CD4-positive, alpha-beta T cell treated with Interleukin-15 for 1 hour (primary cell): ENCODE data around the gene PF4V1.
"Not testable (repeated sequence)": the region's sequence is repeated elsewhere in the genome, so short reads cannot be mapped to it uniquely, and the experiment has no call there.

Experiments
- DNase-seq: peaks from one replicate; pipeline ENCODE4 v3.0.0-alpha.2; 2020

PF4V1 gene

DNA sequence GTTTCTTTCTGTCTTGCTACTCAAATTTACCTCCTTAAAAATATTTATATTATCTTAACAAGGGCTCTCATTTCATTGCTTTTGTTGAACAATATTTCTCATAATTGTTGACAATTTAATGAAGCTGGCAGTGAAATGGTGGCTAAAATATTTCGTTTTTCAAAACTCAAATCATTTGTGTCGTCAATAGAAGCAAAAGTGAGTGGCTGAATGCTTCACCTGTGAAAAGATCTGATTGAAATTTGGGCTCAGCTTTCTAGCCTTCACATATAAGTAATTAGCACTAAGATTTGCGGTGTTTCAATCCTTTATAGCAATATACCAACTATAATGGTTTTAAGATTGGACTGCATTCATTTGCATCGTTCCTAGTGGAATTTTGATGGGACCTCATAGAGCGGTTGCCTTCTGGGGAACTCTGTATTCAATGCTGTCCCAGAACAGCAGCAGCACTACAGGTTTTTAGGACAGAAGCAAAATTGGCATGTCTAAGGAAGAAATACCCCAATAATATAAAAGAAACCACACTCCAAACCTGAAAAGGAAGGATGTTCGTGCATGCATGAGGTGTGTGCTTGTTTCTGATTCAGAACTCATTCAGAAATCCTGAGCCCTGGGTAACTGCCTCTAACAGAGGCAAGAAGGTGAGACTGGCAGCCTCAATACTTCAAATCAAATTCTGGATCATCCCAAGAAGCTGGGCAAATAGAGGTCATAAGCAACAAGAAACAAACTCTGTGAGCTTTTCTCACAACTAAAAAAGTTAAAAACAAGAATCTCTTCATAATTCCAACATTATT, 18.6 kb downstream of the PF4V1 start:
- DNase-seq, result no peak

DNA sequence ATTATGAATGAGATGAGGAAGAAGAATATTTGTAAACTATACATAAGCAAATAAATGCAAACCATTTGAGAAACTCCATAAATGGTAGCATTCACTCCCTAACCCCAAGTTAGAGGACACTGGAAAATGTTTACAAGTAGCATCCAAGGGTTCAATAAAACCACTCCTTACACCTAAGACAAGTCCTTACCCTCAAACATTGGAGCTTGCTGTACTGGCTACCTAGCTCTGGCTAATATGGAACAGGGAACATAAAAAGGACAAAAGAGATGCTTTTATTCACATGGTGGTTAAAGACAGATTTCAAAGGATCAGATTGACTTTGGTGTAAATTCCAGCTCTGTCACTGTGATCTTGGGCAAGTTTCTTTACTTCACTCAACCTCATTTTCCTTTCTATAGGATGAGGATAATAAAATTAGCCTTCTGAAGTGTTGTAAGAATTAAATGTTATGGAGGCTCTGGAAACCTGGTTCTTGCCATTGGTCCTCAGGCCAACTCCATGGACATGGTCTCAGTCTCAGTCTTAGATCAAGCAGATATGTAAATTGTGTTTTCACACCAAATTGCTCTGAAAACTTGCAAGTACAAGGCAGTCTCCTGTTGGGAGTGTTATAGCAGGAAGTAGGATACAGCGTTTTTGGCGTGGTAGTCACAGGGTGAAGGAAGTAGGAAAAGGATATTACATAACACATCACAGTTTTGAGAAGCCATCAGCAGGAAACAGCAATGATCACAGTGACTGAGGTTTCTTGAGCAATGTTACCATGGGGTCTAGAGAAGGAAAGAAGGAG, 19.4 kb downstream of the PF4V1 start:
- DNase-seq, result no peak

DNA sequence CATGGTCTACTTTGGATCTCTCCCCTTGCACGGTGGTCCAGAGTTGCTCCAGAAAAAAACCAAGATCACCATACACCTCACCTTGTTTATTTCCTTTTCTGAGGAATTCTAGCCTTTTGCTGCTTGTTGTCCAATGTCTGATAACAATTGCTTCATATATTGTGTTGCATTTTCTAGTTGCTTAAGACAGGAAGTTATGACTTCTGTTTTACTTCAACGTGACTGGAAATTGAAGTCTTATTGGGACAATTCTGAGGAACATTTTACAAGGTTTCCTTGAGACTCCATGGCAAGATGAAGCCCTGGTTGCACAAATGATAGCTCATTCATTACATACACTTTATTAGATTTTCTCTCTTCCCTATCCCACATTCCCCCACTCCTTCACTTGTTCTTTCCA, 21.3 kb downstream of the PF4V1 start:
- no peak for DNase-seq

DNA sequence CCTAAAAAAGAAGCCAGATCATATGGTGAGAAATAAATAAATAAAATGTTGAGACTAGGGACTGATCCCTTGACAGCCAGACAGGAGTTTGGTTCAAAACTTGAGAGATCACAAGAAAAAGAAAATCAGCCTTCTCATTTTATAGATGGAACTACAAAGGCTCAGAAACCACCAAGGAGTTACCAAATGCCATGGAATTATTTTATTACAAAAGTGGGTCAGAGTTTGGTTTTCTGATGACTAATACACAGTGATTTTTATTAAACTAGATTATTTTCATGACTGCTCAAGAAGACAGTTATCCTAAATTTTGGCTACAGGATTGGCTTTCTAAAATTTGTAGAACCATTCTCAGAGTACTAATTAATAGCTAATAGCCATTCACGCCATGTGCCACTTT, 22.3 kb downstream of the PF4V1 start:
- DNase-seq, result no peak

DNA sequence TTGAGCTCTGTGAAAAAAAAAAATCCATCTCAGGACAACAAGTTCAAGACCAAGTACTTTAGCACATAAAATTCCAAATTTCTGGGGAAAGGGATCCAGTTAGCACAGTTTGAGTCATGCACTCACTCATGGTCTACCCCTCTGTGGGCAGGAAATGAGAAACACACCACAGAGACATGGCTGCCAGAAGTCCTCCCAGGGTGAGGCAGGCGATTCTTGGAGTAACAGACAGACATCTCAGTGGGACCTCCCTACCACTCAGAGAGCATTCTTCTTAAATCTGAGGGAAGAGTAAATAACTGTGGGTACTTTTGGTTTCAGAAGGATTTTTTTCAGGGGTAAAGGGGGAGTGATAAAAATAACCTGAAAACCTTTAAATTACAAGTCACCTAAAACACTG, 30.2 kb downstream of the PF4V1 start:
- no peak for DNase-seq

DNA sequence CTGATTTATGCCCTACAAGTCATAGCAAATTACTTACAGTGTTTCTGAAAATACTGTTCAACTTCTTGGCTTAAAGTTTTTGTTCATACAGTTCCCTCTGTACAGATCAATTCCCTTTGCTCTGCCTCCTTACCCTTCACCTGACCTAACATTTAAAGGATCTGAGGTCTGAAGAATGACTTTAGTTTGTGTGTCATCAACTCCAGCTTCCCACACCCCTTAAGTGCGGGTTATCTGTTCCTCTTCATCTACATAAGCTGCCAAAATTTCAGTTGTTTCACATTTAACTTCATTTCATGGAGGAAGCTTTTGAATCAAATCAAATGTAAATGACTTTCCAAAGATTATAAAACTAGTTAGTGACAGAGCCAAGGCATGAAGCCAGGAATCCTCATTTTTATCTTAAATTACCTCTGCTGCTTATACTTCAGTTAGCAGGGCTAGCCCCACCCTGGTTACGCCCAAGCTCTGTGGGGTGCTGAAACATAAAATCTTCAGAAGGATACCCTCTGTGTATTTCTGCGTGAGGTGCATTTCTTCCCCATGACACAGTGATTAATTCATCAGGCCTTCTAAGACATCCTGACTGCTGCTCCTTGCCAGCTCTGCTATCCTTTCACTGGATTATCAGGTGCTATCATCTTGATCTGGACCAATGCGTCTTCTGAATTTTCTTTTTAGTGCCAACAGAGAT, 32.6 kb downstream of the PF4V1 start:
- DNase-seq, result no peak

DNA sequence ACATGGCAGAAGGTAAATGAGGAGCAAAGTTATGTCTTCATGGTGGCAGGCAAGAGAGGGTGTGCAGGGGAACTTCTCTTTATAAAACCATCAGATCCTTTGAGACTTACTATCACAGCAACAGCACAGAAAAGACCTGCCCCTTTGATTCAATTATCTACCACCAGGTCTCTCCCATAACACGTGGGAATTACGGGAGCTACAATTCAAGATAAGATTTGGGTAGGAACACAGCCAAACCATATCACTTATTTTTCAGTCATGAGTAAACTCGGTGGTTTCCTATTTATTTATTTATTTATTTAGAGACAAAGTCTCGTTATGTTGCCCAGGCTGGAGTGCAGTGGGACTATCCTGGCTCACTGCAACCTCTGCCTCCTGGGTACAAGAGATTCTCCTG, 38.2 kb downstream of the PF4V1 start:
- no peak for DNase-seq

DNA sequence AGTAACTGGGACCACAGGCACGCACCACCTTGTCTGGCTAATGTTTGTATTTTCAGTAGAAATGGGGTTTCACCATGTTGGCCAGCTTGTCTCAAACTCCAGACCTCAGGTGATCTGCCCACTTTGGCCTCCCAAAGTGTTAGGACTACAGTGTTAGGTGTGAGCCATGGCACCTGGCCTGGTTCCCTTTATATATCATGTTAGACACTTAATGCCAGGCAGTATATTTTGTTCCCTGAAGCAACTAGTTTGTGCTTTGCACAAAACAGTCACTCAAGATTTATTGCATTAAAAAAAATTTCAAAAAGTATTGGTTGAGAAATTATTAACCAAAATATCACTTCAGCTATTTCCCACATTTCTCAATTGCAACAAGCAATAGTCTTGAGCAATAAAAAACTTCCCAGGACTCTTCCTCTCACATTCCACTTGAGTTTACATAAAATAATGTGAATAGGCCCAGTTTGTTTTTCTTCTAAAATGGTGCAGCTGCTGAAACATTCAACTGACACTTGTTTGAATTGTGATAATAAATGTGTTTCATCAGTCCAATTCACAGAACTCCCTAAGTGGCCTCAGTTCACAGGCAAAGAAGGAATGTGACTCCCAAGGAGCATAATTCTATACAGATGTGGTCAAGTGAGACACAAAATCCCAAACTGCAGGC, 38.8 kb downstream of the PF4V1 start:
- no peak for DNase-seq

DNA sequence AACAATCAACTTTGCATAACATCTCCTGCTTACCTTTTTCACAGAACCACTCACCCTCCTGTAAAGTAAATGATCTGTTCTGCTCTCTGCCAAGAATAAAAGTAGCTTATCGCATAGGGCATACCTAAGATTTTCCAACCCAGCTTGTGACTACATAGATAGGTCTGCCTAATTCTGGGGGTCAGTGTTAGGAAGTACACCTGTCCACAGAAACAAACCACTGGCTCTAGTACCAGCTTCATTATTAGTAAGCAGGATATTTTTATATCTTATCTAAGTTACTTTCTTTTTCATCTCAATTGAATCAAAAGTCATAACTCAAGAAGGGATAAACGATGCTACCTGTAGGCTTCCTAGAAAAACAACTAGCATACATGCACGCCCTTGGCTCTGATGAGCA, 39.9 kb downstream of the PF4V1 start:
- no peak for DNase-seq

DNA sequence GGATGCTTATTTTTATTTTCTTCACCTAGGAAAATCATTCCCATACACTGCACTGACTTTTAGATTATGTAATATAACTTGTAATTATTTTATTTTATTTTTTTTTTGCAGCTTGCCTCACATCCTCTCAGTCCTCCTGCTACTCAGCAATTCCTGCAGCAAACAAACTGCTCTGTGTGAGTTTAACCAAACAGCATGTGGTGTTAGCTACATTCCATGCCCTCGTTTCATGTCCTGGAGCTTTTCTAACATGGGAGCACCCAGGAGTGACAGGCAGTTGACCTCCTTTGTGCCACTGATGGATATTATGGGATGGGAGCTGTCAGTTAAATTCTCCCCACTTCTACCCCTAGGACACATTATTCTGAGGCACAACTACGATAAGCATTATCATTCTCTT, 40.9 kb downstream of the PF4V1 start:
- no peak for DNase-seq

DNA sequence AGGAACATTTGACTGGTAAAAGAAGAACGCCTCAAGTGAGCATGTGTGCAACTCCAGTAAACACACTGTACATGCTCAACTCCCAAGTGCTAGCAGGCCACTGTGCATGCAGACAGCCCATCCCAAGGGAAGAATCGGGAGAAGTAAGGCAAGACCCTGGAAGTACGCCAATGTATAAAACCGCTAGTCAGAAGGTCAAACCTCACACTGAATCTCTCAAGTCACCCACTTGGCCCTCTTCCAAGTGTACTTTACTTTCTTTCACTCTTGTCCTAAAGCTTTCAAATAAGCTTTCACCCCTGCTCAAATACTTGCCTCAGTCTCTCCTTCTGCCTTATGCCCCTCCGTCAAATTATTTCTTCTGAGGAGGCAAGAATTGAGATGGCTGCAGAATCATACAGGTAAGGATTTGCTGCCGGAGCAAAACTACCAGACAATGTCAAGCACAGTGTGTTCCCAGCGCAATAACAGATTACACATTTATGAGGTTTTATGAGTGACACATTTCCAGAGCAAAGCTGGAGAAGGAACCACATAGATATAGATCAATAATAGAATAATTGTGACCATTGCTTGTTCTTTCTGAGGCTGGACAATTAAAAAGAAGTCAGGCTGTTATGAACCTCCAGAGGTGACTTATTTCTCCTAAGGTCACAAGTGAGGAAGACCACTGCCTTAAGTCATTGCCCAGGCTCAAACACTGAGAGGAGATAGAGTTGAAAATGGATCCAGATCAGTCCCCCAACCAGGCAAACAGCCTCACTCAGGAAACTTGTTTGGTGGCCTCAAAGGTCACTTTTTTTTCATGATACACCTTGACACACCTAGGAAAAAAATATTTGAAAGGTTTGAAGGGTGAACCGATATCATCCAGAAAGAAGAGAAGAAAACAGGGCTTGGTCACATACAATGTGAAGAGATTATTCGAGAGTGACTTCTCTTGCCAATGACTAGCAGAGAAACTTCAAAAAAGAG, 42.4 kb downstream of the PF4V1 start:
- no peak for DNase-seq

DNA sequence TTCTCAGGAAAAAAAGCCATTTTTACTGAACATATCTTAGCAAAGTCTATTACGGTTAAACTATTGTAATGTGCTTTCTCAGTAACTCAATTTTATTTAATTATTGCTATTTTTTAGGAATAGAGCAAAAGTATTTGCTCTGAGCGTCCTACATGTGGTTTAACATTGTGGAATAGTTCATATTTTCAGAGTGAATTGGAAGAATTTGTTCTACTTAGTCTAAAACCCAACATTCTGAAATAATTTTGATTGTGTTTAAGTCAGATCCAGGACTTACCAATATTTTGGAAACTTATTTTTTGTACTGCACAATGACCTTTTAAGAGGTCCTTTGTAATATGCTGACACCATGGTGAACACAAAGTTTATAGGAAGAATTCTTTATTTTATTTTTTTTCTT, 43.3 kb downstream of the PF4V1 start:
- DNase-seq, result no peak

DNA sequence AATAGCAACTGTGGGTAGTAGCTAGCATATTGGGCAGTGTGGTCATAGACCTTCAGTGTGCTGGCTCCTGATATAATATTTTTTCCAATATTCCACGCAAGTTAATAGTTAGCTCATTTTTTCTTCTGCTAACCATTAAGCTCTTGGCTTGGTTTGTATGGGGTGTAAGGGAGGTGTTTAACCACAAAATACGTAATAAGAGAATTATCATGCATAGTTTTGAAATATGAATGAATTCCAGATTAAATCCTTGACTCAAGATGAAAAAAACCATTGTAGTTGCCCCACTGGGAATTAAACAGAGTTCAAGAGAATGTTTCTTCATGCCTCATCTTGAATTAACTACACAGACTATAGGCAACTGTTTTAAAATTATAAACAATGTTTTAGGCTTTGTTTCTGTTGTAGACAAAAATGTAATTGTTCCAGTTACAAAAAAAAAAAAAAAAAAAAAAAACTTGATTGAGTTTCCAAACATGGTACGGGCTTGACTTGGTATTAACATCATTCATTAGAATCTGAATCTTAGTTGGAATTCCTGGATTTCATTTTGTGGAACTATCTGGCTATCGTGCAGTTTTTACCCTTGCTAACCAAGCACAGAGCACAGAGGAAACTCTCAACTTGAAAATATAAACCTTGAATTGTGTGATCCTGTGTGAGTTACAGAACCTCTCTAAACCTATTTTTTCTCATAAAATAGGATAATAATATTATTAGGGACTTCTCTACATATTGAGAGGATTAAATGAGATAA, 44.5 kb downstream of the PF4V1 start:
- no peak for DNase-seq

DNA sequence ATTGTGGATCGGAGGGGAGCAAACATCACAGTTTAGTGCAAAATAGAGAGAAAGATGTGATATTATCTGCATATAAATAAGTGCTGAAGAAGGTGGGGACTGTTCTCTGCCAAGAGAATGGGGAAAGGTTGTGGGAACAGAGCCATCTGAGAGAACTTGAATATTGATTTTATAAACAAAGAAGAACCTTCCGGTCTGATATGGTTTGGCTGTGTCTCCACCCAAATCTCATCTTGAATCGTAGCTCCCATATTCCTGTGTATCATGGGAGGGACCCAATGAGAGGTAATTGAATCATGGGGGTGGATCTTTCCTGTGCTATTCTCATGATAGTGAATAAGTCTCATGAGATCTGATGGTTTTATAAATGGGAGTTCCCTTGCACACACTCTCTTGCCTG, 46.2 kb downstream of the PF4V1 start:
- DNase-seq, result not testable (repeated sequence)

DNA sequence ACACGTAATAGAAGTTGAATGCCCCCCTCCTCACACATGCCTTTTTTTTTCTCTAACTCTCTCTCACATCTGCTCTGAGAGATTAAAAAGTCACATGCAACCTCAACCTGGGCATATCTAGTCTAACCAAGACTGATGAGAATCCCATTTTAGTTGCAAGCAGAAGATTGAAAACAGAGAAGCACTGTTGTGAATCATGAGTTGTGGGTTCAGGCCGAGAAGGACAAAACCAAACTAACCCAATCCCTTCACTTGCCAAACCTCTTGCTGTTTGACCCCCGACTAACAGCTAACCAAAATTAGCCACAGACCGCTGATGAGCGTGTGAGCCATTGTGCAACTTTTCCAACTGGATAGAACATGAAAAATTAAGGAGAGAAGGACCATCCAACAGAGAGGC, 47.9 kb downstream of the PF4V1 start:
- no peak for DNase-seq

DNA sequence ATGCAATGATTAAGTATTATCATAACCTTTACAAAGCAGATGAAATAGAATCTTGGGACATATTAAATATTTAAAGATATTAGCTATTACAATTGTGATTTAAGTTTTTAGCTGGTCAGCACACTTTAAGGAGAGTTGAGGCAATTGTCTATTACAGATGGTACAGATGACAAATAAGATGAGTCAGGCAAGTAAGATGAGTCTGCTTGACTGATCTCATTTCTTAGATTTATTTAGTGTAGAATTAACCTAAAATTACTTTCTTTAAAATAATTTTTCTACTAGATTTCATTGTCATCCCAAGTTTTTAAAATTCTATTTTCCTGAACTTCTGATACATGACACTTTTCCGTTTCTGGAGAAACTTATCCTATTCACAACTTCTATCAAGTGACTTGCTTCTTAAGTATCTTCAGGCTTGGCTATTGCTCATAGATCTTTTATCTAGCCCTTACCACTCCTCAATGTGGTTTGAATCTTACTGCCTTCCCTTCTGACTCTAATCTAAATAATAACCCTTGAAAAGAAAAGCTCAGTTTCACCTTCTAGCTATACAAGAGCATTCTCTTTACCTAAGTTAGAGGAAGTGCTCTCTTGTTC, 49.0 kb downstream of the PF4V1 start:
- DNase-seq, result no peak

DNA sequence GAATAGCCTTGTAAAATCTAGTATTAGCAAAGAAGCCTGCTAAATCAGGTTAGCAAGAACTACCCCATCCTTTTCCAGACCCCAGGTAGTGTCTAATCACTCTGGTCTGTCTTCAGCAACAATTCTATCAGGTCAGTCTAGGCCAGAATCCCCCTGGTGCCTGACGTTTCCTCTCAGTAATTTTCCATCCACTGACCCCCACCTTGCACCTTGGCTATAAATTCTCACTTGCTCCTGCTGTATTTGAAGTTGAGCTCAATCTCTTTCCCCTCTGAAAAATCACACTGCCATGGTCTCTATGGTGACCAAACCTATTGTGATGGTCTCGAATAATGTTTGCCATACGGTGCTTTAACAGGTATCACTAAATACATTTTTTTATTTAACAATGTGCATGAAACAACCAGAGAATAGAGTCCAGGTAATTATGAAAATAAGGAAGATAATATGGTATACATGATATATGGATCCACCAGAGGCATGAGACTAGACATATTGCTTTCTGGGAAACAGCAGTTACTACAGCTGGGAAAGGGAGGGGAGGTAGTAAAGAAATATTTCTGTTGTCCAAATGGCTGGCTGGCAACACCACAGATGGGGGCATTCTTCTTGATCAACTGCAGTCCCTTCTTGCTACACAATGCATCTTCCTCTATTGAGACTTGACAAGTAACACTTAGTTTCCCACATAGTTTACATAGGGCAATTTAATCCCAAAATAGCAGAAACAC, 49.9 kb downstream of the PF4V1 start:
- no peak for DNase-seq
